ENCODE measurements around the gene RND2. TPM values are rescaled to one million over a fixed set of nuclear protein-coding genes. Genes with fewer than 3 reads are reported as not detected.

The RND2 gene
- total and polyA plus RNA-seq, 2 of the 13 experiments (the other 11 are each of a cell fraction or from before 2014, with no cell fraction given): 0.05 to 0.11 TPM

DNA sequence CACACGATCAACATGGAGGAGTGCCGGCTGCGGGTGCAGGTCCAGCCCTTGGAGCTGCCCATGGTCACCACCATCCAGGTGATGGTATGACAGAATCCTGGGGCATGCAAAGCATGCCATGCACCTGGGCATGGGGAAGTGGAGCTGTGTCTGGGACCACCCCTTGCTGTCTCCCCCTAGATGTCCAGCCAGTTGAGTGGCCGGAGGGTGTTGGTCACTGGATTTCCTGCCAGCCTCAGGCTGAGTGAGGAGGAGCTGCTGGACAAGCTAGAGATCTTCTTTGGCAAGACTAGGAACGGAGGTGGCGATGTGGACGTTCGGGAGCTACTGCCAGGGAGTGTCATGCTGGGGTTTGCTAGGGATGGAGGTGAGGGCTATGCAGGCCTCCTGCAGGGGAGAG lies 11.7 kb upstream of the RND2 start:
- no peak for FAIRE-seq
- ChIA-PET POLR2A (interaction anchor here (3.5 to 8.3 kb wide), 2 partner anchors 12 to 15 kb away, joined by 16 to 162 read pairs; partner anchors contain the start of genes RND2 and RPL27), CTCF (ENCODE audit: low intra/inter-chr PET ratio, low total read pairs) (no interaction called here)
- in situ Hi-C loops (cut with HindIII; ENCODE audit: extremely low pct_ligation_motif_present, low pct_unique_long_range_greater_than_20kb): no loop called here
- H3K36me3 ChIP-seq (replicated peaks in 1 of 2; ENCODE audit: control insufficient read depth in 1 of 2, insufficient read depth in 2 of 2, low read length in 2 of 2): peaks cover 25 to 48% of the 10 kb centered on the region in 2 experiments
- no peak for ATAC-seq
- H3K9ac ChIP-seq (ENCODE audit: insufficient read depth, low read depth, low read length): no peak overlapping the region
- H3K9me3 ChIP-seq (ENCODE audit: low read length): no peaks in the 10 kb centered on the region
- H3K27ac ChIP-seq (ENCODE audit: extremely low read length, insufficient read depth, low read length): no peak overlapping the region
- BruUV-seq (replicated peaks): no TSS peak
- no peak overlapping the region for H3K4me2 ChIP-seq (ENCODE audit: low read depth, low read length)
- H3K4me3 ChIP-seq (replicated peaks in 1 of 3; ENCODE audit: insufficient read depth in 1 of 3, low read depth in 2 of 3, low read length in 3 of 3): no peak overlapping the region
- intact Hi-C loops (cut with micrococcal nuclease; ENCODE audit: unreplicated experiment): no loop called here
- peaks cover 71% of the 10 kb centered on the region for H3K4me1 ChIP-seq (ENCODE audit: insufficient read depth, low read length)
- DNase-seq (ENCODE audit: low spot score): no peak
- H2AFZ ChIP-seq (ENCODE audit: low read length): no peak overlapping the region
- H4K20me1 ChIP-seq (ENCODE audit: insufficient read depth, low read length): no peaks in the 10 kb centered on the region
- no peaks in the 10 kb centered on the region for H3K27me3 ChIP-seq (ENCODE audit: control insufficient read depth in 1 of 2, insufficient read depth in 2 of 2, low read length in 2 of 2)
- no peak for TF ChIP-seq ZFP36L1 (CRISPR knock-in tag; IDR thresholded peaks at IDR 0.05)
- TF ChIP-seq TBP (CRISPR knock-in tag; IDR thresholded peaks at IDR 0.05): no peak
- TF ChIP-seq POLR2A (IDR thresholded peaks at IDR 0.05; ENCODE audit: insufficient read depth in 1 of 2, low read depth in 2 of 2, low read length in 2 of 2): peak in 1 of 2 experiments; percentile 16; a peak in 1 of 4 replicates
- no peak for TF ChIP-seq SP1 (IDR thresholded peaks at IDR 0.05)
- TF ChIP-seq SP1 (CRISPR knock-in tag; IDR thresholded peaks at IDR 0.05): no peak
- TF ChIP-seq NCOA1 (CRISPR knock-in tag; IDR thresholded peaks at IDR 0.05): 0 out of 2 replicates have a peak, but pooled peaks have one; percentile 42
- no peak for TF ChIP-seq CEBPB (IDR thresholded peaks at IDR 0.05; ENCODE audit: borderline replicate concordance, low read depth, low read length)
- TF ChIP-seq TBX2 (CRISPR knock-in tag; IDR thresholded peaks at IDR 0.05; ENCODE audit: borderline replicate concordance): peak; percentile 28; the same call in 1 of the 2 replicates
- WGBS (ENCODE audit: low lambda C conversion rate): 98% methylated on average over 6 of the region's 8 CpGs
- peaks cover 4% of the 10 kb centered on the region for H3K79me2 ChIP-seq (ENCODE audit: insufficient read depth, low read length)

GRCh38 chr17:43014020-43014648 lies 10.9 kb upstream of the RND2 start:
- no peaks in the 10 kb centered on the region for H3K9me3 ChIP-seq (ENCODE audit: low read length)
- peak overlapping the region; percentile 25 for H3K27ac ChIP-seq (ENCODE audit: extremely low read length, insufficient read depth, low read length)
- CTCF ChIA-PET (ENCODE audit: low intra/inter-chr PET ratio, low total read pairs): no interaction called here
- no peaks in the 10 kb centered on the region for H3K27me3 ChIP-seq (ENCODE audit: control insufficient read depth in 1 of 2, insufficient read depth in 2 of 2, low read length in 2 of 2)
- whole genome bisulfite sequencing (ENCODE audit: low lambda C conversion rate): 92% methylated on average over 12 of the region's 12 CpGs
- H2AFZ ChIP-seq (ENCODE audit: low read length): no peak overlapping the region
- FAIRE-seq: peak; percentile 26
- ATAC-seq: no peak
- no peaks in the 10 kb centered on the region for H4K20me1 ChIP-seq (ENCODE audit: insufficient read depth, low read length)
- DNase-seq (ENCODE audit: low spot score): no peak
- POLR2A ChIA-PET: interaction anchor here (2.0 to 8.3 kb wide), 2 partner anchors 16 kb away, joined by 10 to 162 read pairs; partner anchors contain the start of gene RPL27
- H3K36me3 ChIP-seq (replicated peaks in 1 of 2; ENCODE audit: control insufficient read depth in 1 of 2, insufficient read depth in 2 of 2, low read length in 2 of 2): peaks cover 28 to 55% of the 10 kb centered on the region in 2 experiments
- in situ Hi-C loops (cut with HindIII; ENCODE audit: extremely low pct_ligation_motif_present, low pct_unique_long_range_greater_than_20kb): no loop called here
- no TSS peak for BruUV-seq (replicated peaks)
- H3K79me2 ChIP-seq (ENCODE audit: insufficient read depth, low read length): peaks cover 5% of the 10 kb centered on the region
- intact Hi-C loops (cut with micrococcal nuclease; ENCODE audit: unreplicated experiment): no loop called here
- no peak overlapping the region for H3K9ac ChIP-seq (ENCODE audit: insufficient read depth, low read depth, low read length)
- H3K4me3 ChIP-seq (replicated peaks in 1 of 3; ENCODE audit: insufficient read depth in 1 of 3, low read depth in 2 of 3, low read length in 3 of 3): no peak overlapping the region
- H3K4me1 ChIP-seq (ENCODE audit: insufficient read depth, low read length): peaks cover 69% of the 10 kb centered on the region
- H3K4me2 ChIP-seq (ENCODE audit: low read depth, low read length): no peak overlapping the region
- TF ChIP-seq SPEN (CRISPR knock-in tag; IDR thresholded peaks at IDR 0.05; ENCODE audit: low read depth) (peak; percentile 20; the same call in 1 of the 2 replicates), KDM2A (CRISPR knock-in tag; IDR thresholded peaks at IDR 0.05; ENCODE audit: borderline replicate concordance, low read depth) (peak; percentile 0; the same call in 1 of the 2 replicates), RBM22 (optimal IDR thresholded peaks at IDR 0.05; ENCODE audit: low read length) (peak; percentile 88), ZNF687 (CRISPR knock-in tag; IDR thresholded peaks at IDR 0.05) (peak; percentile 46)
- TF ChIP-seq, protein P1, sequence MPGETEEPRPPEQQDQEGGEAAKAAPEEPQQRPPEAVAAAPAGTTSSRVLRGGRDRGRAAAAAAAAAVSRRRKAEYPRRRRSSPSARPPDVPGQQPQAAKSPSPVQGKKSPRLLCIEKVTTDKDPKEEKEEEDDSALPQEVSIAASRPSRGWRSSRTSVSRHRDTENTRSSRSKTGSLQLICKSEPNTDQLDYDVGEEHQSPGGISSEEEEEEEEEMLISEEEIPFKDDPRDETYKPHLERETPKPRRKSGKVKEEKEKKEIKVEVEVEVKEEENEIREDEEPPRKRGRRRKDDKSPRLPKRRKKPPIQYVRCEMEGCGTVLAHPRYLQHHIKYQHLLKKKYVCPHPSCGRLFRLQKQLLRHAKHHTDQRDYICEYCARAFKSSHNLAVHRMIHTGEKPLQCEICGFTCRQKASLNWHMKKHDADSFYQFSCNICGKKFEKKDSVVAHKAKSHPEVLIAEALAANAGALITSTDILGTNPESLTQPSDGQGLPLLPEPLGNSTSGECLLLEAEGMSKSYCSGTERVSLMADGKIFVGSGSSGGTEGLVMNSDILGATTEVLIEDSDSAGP (CRISPR knock-in tag; IDR thresholded peaks at IDR 0.05; ENCODE audit: borderline replicate concordance): no peak; the same call in 1 of the 2 replicates

Measured in HepG2 (cell line).